HG02588 (cell line): ENCODE data around the gene MDH1B.
"Not testable (repeated sequence)": the region's sequence is repeated elsewhere in the genome, so short reads cannot be mapped to it uniquely, and the experiment has no call there.

ENCODE experiments used
- ATAC-seq: cut with Tn5 transposase; IDR thresholded peaks from one replicate; pipeline ENCODE4 v1.9.1; 2021; ENCODE audit warnings: mild to moderate bottlenecking, moderate library complexity; ENCODE audit not compliant: unreplicated experiment

Gene MDH1B

DNA sequence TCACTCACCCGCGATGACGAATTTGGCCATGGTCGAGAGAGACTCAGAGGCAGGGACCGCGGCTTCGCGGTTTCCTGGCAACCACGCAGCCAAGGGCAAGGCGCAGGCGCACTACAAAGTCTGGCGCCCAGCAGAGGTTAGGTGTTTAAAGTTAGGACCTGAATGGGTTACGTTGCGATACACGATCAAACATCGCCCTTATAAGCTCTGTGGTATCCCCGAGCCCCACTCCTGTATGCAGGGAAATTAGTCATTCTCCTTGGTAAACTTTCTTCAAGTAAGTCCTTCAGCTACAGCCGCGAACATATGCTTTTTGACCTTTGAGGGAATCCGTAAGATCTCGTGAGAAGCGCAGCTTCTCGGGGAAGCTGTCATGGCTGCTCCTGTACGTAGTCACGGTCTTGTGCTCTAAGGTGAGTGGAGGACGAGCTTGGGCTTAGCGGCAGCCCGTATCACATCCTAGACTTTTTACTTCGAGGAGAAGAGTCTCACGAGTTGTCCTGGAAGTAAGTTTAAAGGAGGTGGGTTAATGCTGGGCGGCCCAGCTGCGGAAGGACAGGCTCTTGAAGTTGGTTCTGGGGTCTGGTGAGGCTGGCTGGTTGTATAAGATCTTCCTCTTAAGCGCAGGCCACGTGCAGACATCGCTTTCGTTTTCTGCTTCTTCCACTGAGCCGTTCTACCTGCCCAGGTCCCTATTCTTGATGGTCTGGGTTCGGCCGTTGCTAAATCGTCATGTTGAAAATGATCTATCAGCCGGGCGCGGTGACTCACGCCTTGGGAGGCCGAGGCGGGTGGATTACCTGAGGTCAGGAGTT is at the start of gene MDH1B, which contains the start of gene FASTKD2:
Gene MDH1B (minus strand): TSS at position 87 of the 815 bp plus-strand sequence. CDS start 57 bp downstream, at position 30.
Gene FASTKD2 (plus strand): TSS at position 365 of the 815 bp plus-strand sequence. CDS start 1,088 bp downstream, outside the sequence.
- peak; percentile 94 for ATAC-seq

DNA sequence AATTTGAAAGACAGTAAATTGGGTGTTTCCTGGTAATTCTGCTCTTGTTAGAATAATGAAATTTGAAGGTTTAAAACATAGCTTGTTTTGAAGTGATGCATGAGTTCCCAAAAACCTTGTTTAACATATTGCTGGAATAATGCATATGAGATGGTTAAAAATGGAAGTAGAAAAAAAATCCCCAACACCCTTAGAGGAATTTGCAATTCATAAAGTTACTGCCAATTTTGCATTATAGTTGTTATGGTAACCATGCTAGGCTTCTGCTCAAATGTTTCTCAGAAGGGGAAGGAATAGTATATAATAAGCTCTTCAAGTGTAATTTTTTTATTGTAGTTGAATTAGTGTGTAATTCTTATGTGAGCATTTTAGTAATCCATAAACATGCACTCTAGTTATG is 49.4 kb upstream of the MDH1B start:
- ATAC-seq, result no peak

GRCh38 chr2:206812471-206812870 is 47.3 kb upstream of the MDH1B start:
- ATAC-seq, result not testable (repeated sequence)

DNA sequence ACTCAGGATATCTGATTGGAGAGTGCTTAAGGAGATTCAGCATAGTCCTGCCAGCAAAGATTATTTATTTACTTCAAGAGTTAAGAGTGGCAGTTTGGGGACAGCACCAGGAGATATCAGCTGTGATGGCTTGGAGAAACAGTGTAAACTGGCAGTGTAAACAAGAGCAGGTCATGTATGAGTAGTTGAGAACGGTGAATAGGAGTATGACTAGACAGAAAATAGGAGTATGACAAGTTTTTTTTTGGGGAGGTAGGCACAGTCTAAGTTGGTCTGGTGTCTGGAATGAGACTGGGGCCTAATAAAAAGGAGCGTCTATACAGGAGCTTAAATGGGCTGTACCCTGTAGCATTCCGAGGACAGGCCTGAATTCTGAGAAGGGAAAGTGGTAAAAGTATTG is 42.5 kb upstream of the MDH1B start:
- not testable (repeated sequence) for ATAC-seq

DNA sequence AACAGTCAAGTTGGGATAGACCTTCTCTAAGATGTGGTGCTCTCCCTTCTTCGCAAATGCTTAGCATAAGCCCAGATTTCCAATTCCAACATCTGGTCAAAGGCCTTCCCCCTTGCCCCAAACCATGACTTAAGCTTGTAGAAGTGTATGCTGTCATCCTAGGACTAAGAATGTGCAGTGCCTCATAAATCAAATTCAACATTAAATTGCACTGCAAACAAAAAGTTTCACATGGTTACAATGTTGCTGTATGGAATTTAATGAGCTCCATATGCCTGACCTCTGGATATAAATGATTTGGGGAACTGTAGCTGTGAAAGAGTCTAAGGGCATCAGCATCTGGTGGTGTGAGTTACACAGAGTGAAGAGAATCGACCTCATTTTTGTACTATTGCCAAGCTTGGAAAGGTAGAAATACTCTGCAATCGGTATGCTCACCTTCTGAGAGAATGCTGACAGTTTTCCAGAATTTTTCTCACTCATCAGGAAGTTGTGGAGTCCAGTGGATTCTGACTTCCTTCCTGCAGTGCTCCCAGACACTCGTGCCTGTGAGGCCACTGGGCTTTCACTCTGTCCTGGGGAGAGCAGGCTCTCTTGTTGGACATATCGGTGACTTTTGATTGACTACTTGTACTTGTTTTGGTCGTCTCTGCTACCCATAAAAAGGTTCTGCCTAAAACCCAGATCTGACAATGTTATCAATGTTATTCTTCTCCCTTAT is 40.9 kb upstream of the MDH1B start:
- no peak for ATAC-seq

GRCh38 chr2:206804326-206804725 is 39.2 kb upstream of the MDH1B start:
- ATAC-seq, result no peak

GRCh38 chr2:206802654-206803514 is 37.8 kb upstream of the MDH1B start:
- no peak for ATAC-seq

DNA sequence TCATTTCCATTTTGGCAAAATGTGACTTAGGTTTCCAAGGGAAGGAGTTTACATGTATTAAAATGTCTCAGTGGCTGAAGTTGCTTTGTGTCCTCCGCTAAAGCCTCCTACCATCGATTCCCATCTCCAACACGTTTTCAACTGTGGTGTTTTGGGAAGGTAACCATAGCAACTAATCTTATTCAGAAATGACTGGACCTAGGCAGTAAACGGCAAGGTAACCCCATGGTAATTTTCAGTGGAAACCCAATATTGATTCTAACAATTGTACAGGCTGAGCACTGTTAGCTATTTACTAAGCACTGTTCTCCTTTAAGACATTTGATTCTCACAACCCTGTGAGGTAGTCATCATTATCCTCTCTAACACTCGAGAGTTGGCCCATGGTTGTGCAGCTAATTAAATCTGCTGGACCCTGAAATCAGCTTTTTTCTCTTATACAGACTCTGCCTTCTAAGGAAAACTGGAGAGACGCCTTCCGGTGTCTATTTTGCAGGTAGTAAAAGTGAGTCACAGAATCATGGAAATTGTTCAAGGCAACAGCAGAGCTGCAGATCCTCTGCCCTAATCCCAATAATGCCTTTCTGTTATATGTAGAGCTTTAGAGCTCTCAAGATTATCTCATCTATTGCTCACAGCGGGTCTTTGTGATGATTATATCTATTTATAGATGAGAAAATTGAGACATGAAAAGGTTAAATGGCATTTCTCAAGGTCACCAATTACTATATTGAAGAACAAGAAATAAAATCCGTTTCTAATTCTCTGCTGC is 36.5 kb upstream of the MDH1B start:
- no peak for ATAC-seq

DNA sequence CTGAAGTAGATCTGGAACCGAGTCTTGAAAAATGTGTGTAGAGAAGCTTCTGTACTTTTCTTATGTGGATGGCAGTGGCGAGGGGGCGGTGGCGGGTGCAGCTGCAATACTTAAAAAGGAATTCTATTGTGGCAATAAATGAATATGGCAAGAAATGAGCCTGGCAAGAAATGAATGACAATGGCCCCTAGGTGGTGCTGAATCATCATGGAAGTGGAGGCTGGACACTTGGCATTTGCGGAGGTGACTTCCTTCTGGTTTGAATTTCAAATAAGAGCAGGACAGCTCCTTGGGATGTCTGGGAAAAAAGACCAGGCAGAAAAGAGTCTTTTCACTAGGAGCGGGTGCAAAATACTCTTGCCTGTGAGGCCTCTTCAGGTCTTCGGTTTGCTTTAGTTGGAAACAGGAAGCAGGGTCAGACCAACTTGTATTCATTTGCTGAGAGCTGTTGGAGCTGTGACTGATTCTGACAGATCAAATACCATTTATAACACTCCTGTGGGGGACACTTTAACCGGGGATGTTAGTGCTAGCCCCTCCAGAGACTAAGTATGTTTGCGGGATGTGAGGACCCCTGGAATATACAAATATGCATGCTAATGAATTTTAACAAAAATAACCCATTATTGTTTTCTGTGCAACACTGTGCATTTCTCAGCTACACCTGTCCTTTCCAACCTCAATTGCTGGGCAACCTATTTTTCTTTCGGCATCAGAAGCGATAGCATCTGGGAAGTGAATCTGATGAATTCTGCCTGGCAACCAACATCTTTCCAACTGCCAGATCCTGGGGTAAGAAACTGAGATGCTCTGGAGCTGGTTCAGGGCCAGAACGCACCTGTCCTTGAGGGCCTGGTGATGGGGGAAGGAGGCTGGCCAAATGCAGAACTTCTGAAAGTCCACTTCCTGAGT is 35.6 kb upstream of the MDH1B start:
- ATAC-seq, result no peak

GRCh38 chr2:206799083-206799482 is 34.0 kb upstream of the MDH1B start:
- no peak for ATAC-seq

DNA sequence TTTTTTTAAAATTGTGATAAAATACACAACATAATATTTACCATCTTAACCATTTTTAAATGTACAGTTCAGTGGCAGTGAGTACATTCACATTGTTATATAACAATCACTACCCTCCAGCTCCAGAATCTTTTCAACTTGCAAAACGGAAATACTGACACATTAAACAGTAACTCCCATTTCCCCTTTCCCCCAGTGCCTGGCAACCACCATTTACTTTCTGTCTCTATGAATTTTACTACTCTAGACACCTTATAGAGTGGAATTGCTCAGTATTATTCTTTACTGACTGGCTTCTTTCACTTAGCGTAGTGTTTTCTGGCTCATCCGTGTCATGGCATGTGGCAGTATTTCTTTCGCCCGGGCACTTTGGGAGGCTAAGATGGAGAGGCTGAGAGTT is 32.9 kb upstream of the MDH1B start:
- peak; percentile 47 for ATAC-seq

GRCh38 chr2:206797376-206797775 is 32.2 kb upstream of the MDH1B start:
- ATAC-seq, result no peak

GRCh38 chr2:206792645-206793044 is 27.5 kb upstream of the MDH1B start:
- no peak for ATAC-seq

GRCh38 chr2:206790311-206790935 is 25.3 kb upstream of the MDH1B start:
- no peak for ATAC-seq

GRCh38 chr2:206784559-206785353 is 19.6 kb upstream of the MDH1B start:
- no peak for ATAC-seq

DNA sequence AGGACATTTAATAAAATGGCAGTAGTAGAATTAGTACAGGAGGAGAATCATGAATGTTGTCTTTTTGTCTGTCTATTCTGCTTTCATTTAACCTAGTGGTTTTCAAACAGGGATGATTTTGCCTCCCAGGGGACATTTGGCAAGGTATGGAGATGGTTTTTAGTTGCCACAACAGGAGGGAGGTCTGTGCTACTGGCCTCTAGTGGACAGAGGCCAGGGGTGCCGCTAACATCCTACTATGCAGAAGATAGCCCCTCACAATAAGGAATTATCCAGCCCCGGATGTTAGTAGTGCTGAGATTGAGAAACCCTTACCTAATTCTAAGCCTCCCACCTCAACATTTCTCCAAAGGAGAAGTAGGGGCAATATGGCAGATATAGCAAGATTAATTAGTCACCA is 18.6 kb upstream of the MDH1B start:
- no peak for ATAC-seq

- no peak for ATAC-seq
Measured at GRCh38 chr2:206780671-206781070, 15.5 kb upstream of the MDH1B start.

GRCh38 chr2:206776432-206776831 is 11.3 kb upstream of the MDH1B start:
- ATAC-seq, result no peak
